ENCODE data around the gene EPB41L4B.

EPB41L4B gene

GRCh38 chr9:109269081-109269480 lies 51.8 kb downstream of the EPB41L4B start:
- no peak for DNase-seq

DNA sequence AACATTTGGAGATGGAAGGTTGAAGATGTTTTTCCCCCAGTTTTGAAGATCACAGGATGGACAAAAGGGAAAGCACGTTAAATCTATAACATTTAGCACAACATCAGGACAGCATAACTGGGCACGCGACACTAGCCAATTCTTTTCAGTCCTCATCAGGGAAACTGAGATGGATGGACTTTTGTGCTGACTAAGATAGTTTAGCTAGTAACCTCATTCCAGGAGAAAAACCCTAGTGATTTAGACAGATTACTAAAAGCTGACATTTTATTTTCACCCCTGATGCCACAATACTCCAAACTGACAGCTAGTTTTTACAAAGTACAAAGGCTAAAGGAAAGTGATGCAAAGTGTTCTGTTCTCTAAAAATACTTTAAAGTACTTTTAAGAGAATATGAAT lies 53.3 kb downstream of the EPB41L4B start:
- DNase-seq: no peak

DNA sequence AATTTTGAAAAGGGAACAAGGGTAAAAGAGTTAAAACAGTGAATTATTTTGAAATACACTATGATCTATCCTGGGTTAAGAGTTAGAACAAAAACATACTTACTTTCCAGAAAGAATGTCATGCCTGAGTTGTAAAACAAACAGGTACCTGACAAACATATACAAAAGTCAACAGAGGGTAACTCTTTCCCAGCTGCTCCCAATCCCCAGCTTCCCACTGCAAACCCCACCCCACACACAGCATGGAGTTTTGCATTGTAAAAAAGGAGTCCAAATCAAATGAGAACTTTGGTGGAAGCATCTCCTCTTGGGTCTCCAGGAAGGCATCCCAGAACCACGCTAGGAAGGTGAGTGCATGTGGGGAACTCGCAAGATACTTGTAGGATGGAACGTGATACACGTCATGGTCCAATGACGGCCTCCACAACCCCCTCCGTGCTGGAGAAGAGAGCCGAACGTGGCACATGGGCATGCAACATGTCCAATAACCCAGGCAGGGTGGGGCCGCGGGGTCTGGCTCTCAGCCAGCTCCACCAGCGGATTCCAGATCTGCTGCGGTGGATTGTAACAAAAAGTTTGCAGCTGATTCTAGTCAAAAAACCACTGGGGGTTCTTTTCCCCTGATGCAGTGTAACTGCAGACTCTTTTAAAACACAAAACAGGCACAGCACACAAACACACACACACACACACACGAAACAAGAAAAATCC lies 55.8 kb downstream of the EPB41L4B start:
- no peak for DNase-seq

GRCh38 chr9:109263358-109263757 lies 57.5 kb downstream of the EPB41L4B start:
- no peak for DNase-seq

DNA sequence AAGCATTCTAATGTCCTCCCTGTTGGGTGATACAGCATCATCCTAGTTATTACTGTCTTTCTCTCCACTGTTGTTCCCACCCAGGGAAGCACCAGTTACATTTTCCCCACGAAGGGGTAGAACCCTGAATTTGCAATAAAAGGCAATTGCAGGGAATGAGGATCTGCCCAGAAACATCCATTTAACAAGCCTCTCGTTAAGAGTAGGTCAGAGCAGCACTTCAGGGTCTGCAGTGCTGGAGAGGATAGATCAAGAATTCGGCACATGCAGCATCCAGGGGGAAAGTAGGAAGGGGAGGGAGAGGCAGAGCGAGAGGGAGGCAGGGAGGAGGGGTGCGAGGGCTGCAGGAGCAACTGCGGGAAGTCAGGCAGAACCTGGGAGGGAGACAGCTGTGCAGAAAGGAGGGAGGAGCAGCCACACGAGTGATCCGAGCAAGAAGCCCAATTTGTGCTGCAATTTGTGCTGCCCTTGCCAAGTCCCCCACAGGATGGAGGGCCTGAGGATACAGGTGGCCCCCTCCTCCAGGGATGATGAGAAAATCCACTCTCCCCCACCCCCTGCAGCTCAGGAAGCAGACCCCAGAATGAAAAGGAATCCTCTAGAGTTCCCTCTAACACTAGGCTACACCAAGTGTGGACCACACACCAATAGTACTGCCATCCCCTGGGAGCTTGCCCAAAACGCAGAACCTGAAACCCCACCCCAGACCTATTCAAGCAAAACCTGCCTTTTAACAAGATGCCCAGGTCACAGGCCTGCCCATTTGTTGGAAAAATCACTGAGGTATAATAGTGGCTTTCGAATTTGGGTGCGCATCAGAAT lies 62.2 kb downstream of the EPB41L4B start:
- DNase-seq: no peak

DNA sequence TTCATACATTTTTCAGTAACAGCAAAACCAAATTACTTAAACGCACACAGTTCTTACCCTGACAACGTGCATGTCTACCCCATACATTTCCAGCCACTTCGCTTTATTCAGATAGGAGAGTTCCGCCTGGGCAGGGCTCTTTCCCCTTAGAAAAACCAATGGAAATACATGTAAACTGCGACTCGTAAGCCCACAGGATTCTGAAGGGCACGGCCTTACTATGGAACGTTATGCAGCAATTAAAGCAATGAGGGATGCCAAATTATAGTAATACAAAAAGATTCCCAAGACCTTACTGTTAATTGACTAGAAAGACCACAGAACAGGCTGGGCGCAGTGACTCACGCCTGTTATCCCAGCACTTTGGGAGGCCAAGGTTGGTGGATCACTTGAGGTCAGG lies 64.5 kb downstream of the EPB41L4B start:
- no peak for DNase-seq

GRCh38 chr9:109255394-109255793 lies 65.5 kb downstream of the EPB41L4B start:
- no peak for DNase-seq

DNA sequence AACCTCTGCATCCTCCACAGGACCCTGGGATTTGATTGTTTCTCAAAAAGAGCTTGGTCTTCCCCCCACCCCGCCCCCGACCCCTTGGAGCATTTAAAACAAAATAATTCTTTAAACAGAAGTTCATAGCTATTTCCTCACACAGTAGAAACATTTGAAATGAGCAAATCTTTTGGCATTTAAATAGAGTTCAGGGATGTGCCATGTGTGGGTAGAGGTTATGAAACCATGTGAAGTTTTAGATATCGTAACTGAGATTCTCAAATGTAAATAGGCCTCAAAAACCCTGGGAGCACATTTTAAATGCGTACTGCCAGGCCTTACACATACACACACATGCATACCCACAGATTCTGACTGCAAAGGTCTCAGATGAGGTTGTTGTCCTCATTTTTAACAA lies 66.5 kb downstream of the EPB41L4B start:
- DNase-seq: no peak

- DNase-seq: no peak
Measured at GRCh38 chr9:109253637-109254284, 67.1 kb downstream of the EPB41L4B start.

- DNase-seq: no peak
Measured at GRCh38 chr9:109253241-109253636, 67.6 kb downstream of the EPB41L4B start.

GRCh38 chr9:109252291-109252690 lies 68.6 kb downstream of the EPB41L4B start:
- DNase-seq: no peak

DNA sequence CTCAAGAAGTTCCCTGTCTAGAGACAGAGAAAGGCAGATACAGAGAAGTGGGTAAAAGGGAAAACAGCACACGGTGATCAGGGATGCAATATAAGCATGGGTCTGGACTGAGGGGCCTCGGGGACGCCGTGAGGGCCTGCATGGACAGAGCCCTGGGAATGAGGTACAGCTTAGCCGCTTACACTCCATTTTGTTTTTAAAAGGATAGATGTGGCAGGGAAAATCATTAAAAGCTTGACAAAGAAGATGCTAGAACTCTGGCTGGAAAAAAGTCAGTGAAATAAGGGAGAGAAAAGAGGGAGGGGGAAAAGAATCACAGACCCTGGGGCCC lies 69.1 kb downstream of the EPB41L4B start:
- no peak for DNase-seq

GRCh38 chr9:109251080-109251775 lies 69.6 kb downstream of the EPB41L4B start:
- DNase-seq: no peak

- no peak for DNase-seq
Measured at GRCh38 chr9:109250771-109251079, 70.1 kb downstream of the EPB41L4B start.

- DNase-seq: no peak
Measured at GRCh38 chr9:109250311-109250741, 70.5 kb downstream of the EPB41L4B start.

- no peak for DNase-seq
Measured at GRCh38 chr9:109249615-109250014, 71.2 kb downstream of the EPB41L4B start.

- DNase-seq: no peak
Measured at GRCh38 chr9:109248133-109248581, 72.7 kb downstream of the EPB41L4B start.

GRCh38 chr9:109247228-109247627 lies 73.6 kb downstream of the EPB41L4B start:
- DNase-seq: no peak

DNA sequence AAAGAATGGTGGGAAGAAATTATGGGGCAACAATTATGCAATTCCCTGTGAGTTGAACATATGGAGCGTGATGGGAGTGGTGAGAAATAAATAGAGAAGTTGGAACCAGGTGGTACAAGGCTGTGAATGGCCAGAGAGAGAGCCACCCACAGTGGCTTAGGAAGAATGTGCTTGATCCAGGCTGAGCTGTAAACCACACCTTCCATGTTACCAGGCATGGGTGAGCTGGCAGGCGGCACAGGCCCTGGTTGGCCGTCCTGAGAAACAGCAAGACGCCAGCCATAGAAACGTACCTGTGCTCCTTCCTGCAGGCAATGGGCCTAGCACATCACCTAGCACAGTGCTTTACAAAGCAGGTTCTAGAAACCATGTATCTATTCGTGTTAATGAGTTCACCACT lies 74.3 kb downstream of the EPB41L4B start:
- no peak for DNase-seq

- DNase-seq: no peak
Measured at GRCh38 chr9:109245310-109245897, 75.5 kb downstream of the EPB41L4B start.

DNA sequence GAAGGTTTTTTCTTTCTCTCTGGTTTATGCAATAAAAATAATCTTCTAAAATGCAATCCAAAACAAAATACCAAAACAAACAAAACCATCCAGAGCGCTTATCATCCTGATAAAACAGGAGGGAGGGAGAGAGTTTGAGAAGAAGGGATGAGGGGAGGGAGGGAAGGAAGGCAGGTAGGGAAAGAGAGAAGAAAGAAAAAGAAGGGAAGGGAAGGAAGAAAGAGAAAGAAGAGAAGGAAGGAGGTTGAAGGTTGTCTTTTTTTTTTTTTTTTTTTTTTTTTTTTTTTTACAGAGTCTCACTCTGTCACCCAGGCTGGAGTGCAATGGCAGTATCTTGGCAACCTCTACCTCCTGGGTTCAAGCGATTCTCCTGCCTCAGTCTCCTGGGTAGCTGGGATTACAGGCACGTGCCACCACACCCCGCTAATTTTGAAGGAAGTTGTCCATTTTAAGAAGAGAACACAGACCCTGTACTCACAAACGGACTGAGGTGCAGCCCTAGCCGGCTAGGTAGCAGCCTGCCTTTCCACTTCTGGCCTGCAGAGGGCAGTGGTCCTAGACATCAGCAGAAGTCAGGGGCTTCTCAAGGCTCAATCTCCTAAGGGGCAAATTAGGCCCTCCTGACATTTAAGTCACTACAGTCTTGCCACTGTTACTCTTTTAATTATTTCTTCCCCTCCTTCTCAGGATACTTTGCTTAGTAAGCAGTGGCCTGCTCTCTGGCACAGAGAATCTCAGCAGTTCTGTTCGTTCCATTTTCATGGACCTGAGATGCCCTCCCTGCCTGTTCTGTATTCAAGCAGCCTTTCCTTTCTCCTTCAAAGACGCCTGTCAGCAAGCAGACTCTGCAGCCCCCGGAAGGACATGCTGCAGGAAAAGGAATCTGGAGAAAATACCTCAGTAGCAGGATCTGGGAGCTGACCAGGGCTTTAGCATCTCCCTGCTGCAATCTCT lies 76.4 kb downstream of the EPB41L4B start:
- peak; percentile 64 for DNase-seq

GRCh38 chr9:109242741-109243140 lies 78.1 kb downstream of the EPB41L4B start:
- no peak for DNase-seq

Measured in CD4-positive, alpha-beta T cell treated with Interleukin-6 for 4 hours (primary cell).